Lung (tissue), 12 donors: ENCODE results near the gene NCBP3. TPM values are rescaled to one million over a fixed set of nuclear protein-coding genes. Genes with fewer than 3 reads are reported as not detected.
A peak's percentile ranks its signal among the peaks of the same experiment; 100 is the strongest.

Source experiments
- ATAC-seq: fragments of 200-7000 bp; cut with Tn5 transposase; one replicate; pipeline ENCODE4 v1.9.1; 2020; ENCODE audit warnings: moderate number of reproducible peaks; ENCODE audit not compliant: insufficient read depth, low FRiP score
- DNase-seq, 3 donors: peaks; one replicate each; pipeline ENCODE4 v3.0.0-alpha.2; 2013 to 2017
- H3K27ac ChIP-seq, 2 donors: one replicate each; pipeline ENCODE4 v1.5.1; 2013; ENCODE audit warnings: mild to moderate bottlenecking in 2 of 2, moderate library complexity in 2 of 2, control low read depth in 1 of 2, inconsistent platforms in 1 of 2, low read depth in 1 of 2, low read length in 1 of 2
- H3K27me3 ChIP-seq, 3 donors: one replicate each; pipeline ENCODE4 v1.5.1; 2013; ENCODE audit warnings: low read length in 2 of 3; ENCODE audit not compliant: control insufficient read depth in 3 of 3, insufficient read depth in 3 of 3
- H3K36me3 ChIP-seq, 4 donors: one replicate each; pipeline ENCODE4 v1.5.1; 2013; ENCODE audit warnings: low read length in 4 of 4, mild to moderate bottlenecking in 1 of 4, moderate library complexity in 1 of 4; ENCODE audit not compliant: control insufficient read depth in 4 of 4, insufficient read depth in 4 of 4
- H3K4me1 ChIP-seq, 5 donors: one replicate each; pipeline ENCODE4 v1.5.1; 2013; ENCODE audit warnings: low read length in 5 of 5, mild to moderate bottlenecking in 2 of 5, moderate library complexity in 1 of 5; ENCODE audit not compliant: control insufficient read depth in 5 of 5, insufficient read depth in 5 of 5
- H3K4me3 ChIP-seq: one replicate; pipeline ENCODE4 v1.5.1; 2013; ENCODE audit warnings: mild to moderate bottlenecking, control low read depth, moderate library complexity
- H3K9ac ChIP-seq, 2 donors: one replicate each; pipeline ENCODE4 v1.5.1; 2013; ENCODE audit warnings: low read length in 2 of 2, control low read depth in 1 of 2; ENCODE audit not compliant: insufficient read depth in 1 of 2
- H3K9me3 ChIP-seq, 4 donors: one replicate each; pipeline ENCODE4 v1.5.1; 2013; ENCODE audit warnings: low read length in 3 of 4, mild to moderate bottlenecking in 1 of 4, moderate library complexity in 1 of 4; ENCODE audit not compliant: control insufficient read depth in 4 of 4, insufficient read depth in 3 of 4
- WGBS, 2 donors: extraction: QIAGEN DNeasy Blood & Tissue Kit; methylation state at CpG; one replicate each; pipeline ENCODE4 v1.1.7; 2013; 5-methylcytosine and 5-hydroxymethylcytosine counted together
- polyA plus RNA-seq, 2 donors: library from polyadenylated mRNA; stranded (reverse); fragments of 200-250 nt; gene quantifications; one replicate each; pipeline ENCODE4 v1.2.1, GENCODE V29; 2013
- total RNA-seq, 2 donors: library from RNA; depleted of rRNA in 1 of 2; stranded (reverse); fragments of >200 nt in 1 of 2; gene quantifications; one replicate each; pipeline ENCODE4 v1.2.1, GENCODE V29; 2014 to 2021
- TF ChIP-seq, protein P1 (sequence below): IDR thresholded peaks from 2 replicates; pipeline ENCODE4 v1.5.1; 2012; ENCODE audit warnings: mild to moderate bottlenecking; ENCODE audit errors: control extremely low read depth, extremely low read depth
- donor health status: control.
- donor health status: control.
- donor health status: Bipolar disorder and iron deficiency.
- donor health status: healthy.
- donor health status: DM: yes; HTN: yes; CAD: no.

Gene NCBP3
- total and polyA plus RNA-seq, 4 donors = 15.9 to 49.4 (median 26.0) TPM

DNA sequence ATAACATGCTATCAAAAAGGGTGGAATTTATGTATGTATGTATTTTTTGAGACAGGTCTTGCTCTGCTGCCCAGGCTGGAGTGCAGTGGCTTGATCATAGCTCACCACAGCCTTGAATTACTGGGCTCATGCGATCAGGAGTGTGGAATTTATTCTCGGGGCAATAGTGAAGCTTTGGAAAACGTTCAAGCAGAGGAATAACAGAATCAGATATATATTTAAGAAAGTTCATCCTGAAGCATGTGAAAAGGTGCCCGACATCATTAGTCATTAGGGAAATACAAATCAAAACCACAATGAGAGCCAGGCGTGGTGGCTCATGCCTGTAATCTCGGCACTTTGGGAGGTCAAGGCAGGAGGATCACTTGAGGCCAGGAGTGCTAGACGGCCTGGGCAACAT lies 37.3 kb downstream of the NCBP3 start:
- H3K9me3 ChIP-seq = no peaks in the 10 kb centered on the region
- no peaks in the 10 kb centered on the region for H3K4me1 ChIP-seq
- ATAC-seq (no peak), DNase-seq (no peak)
- TF ChIP-seq, protein P1, sequence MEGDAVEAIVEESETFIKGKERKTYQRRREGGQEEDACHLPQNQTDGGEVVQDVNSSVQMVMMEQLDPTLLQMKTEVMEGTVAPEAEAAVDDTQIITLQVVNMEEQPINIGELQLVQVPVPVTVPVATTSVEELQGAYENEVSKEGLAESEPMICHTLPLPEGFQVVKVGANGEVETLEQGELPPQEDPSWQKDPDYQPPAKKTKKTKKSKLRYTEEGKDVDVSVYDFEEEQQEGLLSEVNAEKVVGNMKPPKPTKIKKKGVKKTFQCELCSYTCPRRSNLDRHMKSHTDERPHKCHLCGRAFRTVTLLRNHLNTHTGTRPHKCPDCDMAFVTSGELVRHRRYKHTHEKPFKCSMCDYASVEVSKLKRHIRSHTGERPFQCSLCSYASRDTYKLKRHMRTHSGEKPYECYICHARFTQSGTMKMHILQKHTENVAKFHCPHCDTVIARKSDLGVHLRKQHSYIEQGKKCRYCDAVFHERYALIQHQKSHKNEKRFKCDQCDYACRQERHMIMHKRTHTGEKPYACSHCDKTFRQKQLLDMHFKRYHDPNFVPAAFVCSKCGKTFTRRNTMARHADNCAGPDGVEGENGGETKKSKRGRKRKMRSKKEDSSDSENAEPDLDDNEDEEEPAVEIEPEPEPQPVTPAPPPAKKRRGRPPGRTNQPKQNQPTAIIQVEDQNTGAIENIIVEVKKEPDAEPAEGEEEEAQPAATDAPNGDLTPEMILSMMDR = no peak
- 90 to 92% methylated on average over 7 of the region's 7 CpGs for WGBS, 2 donors
- H3K27me3 ChIP-seq = no peaks in the 10 kb centered on the region
- H3K36me3 ChIP-seq = peaks cover 31 to 40% (median 33%) of the 10 kb centered on the region in 4 donors
- H3K27ac ChIP-seq = no peak overlapping the region
- H3K4me3 ChIP-seq = no peak overlapping the region
- no peak overlapping the region for H3K9ac ChIP-seq

DNA sequence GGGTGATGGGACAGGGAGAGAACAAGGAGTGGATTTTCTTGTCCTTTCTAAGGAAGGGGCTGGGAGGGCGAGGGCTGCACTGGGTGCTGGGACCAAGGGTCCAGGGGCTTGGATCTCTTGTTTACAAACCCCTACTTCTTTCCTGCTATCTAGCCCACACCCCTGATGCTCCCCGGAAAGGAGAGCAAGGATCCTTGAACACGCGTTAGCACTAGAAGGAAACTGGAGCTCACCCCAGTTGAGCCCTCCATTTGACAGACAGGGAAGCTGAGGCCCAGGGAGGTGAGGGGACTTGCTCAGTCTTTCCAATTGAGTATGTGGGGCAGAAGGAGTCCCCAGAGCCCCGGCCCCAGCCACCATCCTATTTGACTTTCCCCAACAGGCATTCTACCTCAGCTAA lies 40.5 kb downstream of the NCBP3 start:
- Histone ChIP-seq H3K4me1 (peaks cover 0 to 9% (median under 1%) of the 10 kb centered on the region in 5 donors), H3K4me3 (no peak overlapping the region), H3K27ac (no peak overlapping the region), H3K27me3 (no peaks in the 10 kb centered on the region), H3K9me3 (no peaks in the 10 kb centered on the region), H3K36me3 (peaks cover 9 to 29% (median 21%) of the 10 kb centered on the region in 4 donors), H3K9ac (no peak overlapping the region)
- DNase-seq = no peak
- ATAC-seq = no peak
- WGBS, 2 donors = 84 to 95% methylated on average over 5 of the region's 5 CpGs
- TF ChIP-seq, protein P1 = no peak

DNA sequence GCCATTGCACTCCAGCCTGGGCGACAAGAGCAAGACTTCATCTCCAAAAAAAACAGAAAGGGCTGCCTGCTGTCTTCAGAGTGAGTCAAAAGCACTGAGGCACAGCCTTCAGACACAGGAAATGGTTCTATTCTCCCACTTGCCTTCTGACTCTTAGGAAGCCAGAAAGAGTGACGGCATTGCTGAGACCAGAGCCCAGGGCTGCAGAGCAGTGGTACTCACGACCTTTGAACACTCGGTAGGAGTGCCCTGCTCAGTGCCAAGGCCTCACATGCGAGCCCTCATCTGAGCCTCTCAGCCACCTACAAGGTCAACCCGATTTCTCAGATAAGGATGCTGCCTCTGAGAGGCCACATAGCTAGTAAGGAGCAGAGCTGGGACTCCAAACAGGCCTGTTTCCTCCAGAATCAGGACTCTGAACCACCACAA lies 41.5 kb downstream of the NCBP3 start:
- ATAC-seq = no peak
- TF ChIP-seq, protein P1 = no peak
- 70 to 77% methylated on average over 6 of the region's 6 CpGs for WGBS, 2 donors
- no peak overlapping the region for H3K27ac ChIP-seq
- no peak overlapping the region for H3K9ac ChIP-seq
- DNase-seq = no peak
- H3K9me3 ChIP-seq = no peaks in the 10 kb centered on the region
- H3K4me3 ChIP-seq = no peak overlapping the region
- H3K4me1 ChIP-seq = peaks cover 0 to 14% (median 5%) of the 10 kb centered on the region in 5 donors
- H3K36me3 ChIP-seq = peaks cover 2 to 21% (median 16%) of the 10 kb centered on the region in 4 donors
- H3K27me3 ChIP-seq = no peaks in the 10 kb centered on the region

DNA sequence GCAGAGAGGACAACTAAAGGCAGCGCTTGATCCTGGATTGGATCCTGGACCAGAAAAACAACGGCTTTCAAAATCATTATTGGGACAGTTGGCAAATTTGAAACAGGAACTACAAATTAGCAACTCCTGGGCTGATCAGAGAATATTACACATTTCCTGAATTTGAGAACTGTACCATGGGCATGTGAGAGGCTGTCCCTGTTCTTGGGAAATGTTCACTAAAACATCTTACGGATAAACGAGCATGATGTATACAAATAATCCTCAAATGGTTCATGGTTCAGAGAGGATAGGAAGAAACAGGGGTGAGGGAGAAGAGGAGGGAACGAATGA lies 42.8 kb downstream of the NCBP3 start:
- TF ChIP-seq, protein P1 = no peak
- no peak overlapping the region for H3K4me3 ChIP-seq
- ATAC-seq = no peak
- H3K27ac ChIP-seq = peak overlapping the region in 1 of 2 donors; percentile 74
- H3K9ac ChIP-seq = no peak overlapping the region
- H3K4me1 ChIP-seq = peaks cover 0 to 14% (median 5%) of the 10 kb centered on the region in 5 donors
- 22 to 61% methylated on average over 5 of the region's 5 CpGs for WGBS, 2 donors
- no peaks in the 10 kb centered on the region for H3K27me3 ChIP-seq
- peaks cover 2 to 18% (median 14%) of the 10 kb centered on the region in 4 donors for H3K36me3 ChIP-seq
- DNase-seq = no peak
- H3K9me3 ChIP-seq = no peaks in the 10 kb centered on the region
